Mucosa of rectum (tissue), 2 donors: ENCODE results near the gene COG8.

Experiments
- H3K27ac ChIP-seq, 2 donors: one replicate each; pipeline ENCODE4 v1.7.0; 2013; ENCODE audit warnings: inconsistent platforms in 2 of 2, low read depth in 2 of 2, low read length in 2 of 2
- H3K27me3 ChIP-seq, 2 donors: one replicate each; pipeline ENCODE4 v1.7.0; 2013; ENCODE audit warnings: low read length in 2 of 2; ENCODE audit not compliant: control insufficient read depth in 2 of 2, insufficient read depth in 2 of 2
- H3K36me3 ChIP-seq, 2 donors: one replicate each; pipeline ENCODE4 v1.7.0; 2013; ENCODE audit warnings: low read length in 2 of 2; ENCODE audit not compliant: control insufficient read depth in 2 of 2, insufficient read depth in 2 of 2
- H3K4me1 ChIP-seq, 2 donors: one replicate each; pipeline ENCODE4 v1.7.0; 2013; ENCODE audit warnings: low read length in 2 of 2, mild to moderate bottlenecking in 1 of 2; ENCODE audit not compliant: control insufficient read depth in 2 of 2, insufficient read depth in 2 of 2
- H3K4me3 ChIP-seq, 2 donors: one replicate each; pipeline ENCODE4 v1.7.0; 2013; ENCODE audit warnings: low read length in 2 of 2
- H3K9ac ChIP-seq, 2 donors: one replicate each; pipeline ENCODE4 v1.7.0; 2013; ENCODE audit warnings: low read length in 2 of 2, low read depth in 1 of 2, mild to moderate bottlenecking in 1 of 2
- H3K9me3 ChIP-seq, 2 donors: one replicate each; pipeline ENCODE4 v1.7.0; 2013; ENCODE audit warnings: low read length in 2 of 2; ENCODE audit not compliant: control insufficient read depth in 2 of 2
- donor health status: healthy.
- donor health status: Normal muscosa, but diverticular disease.

The COG8 gene

DNA sequence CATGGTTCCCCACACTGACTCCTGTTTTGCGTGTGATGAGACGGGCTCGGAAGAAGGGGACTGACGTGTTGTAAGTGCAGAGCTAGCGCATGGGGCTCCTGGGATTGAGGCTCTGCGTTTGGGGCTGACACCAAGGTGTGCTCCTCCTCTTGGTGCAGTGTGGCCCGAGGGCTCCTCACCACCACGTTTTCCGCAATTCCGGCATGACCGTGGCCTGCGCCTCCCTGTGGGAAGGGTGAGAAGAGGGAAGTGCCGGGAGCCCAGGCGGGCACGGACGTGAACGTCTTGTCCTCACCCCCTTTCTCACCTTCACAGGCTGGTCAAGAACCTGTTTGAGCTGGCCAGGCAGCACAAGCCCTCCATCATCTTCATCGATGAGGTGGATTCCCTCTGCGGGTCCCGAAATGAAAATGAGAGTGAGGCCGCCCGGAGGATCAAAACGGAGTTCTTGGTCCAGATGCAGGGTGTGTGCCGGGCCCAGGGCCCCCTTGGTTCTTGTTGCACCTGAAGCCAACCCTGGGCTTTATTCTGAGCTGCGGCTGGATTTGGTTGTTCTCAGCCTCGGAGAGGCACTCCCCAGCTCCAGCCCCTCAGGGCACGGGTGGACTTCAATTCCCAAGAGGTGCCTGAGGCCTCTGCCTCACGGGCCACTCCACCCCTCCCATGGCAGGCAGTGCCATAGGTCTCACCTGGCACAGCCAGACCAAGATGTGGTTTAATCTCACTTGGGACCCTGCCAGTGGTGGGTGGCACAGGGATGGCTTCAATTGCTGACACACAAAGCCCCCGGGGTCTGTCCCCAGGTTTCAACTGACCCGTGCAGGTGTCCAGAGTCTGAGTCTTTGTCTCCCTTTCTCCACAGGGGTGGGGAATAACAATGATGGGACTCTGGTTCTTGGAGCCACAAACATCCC lies 19.3 kb downstream of the COG8 start:
- no peaks in the 10 kb centered on the region for H3K9me3 ChIP-seq
- no peak overlapping the region for H3K4me3 ChIP-seq
- H3K9ac ChIP-seq: no peak overlapping the region
- peaks cover 0 to 11% of the 10 kb centered on the region in 2 donors for H3K4me1 ChIP-seq
- no peak overlapping the region for H3K27ac ChIP-seq
- H3K36me3 ChIP-seq: peaks cover 79 to 81% of the 10 kb centered on the region in 2 donors
- no peaks in the 10 kb centered on the region for H3K27me3 ChIP-seq

DNA sequence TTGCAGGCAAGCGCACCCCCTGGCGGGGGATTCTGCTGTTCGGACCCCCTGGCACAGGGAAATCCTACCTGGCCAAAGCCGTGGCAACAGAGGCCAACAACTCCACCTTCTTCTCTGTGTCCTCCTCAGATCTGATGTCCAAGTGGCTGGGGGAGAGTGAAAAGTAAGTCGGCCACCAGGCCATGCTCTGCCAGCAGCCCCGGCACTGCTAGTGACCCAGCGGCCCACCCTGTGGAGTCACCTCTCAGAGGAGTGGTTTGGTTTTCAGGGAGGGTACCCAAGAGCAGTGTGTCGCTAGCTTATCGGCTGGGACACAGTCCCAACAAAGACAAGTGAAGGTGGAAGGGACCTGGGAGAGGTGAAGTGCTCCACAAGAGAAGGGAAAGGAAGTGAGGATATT lies 20.0 kb downstream of the COG8 start:
- H3K4me1 ChIP-seq: peaks cover 0 to 6% of the 10 kb centered on the region in 2 donors
- H3K27me3 ChIP-seq: no peaks in the 10 kb centered on the region
- no peak overlapping the region for H3K27ac ChIP-seq
- no peak overlapping the region for H3K4me3 ChIP-seq
- peaks cover 76 to 82% of the 10 kb centered on the region in 2 donors for H3K36me3 ChIP-seq
- H3K9me3 ChIP-seq: no peaks in the 10 kb centered on the region
- no peak overlapping the region for H3K9ac ChIP-seq

DNA sequence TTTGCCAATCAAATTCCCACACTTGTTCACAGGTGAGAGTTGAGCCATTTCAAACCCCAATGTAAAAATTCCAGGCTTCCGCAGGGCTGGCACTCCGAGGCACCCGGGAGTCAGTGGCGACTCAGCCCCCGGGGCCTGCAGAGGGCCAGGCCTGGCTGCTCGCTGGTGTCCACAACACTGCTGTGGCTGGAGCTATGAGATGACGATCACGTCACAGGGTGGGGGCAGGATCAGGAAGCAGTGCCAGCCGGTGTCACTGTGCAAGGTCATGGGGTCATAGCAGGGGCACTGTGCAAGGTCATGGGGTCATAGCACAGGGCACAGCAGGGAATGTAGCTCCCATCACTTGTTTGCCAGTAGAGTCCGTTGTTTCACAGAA lies 20.5 kb downstream of the COG8 start:
- Histone ChIP-seq H3K9me3 (no peaks in the 10 kb centered on the region), H3K36me3 (peaks cover 74 to 83% of the 10 kb centered on the region in 2 donors), H3K4me3 (no peak overlapping the region), H3K9ac (no peak overlapping the region), H3K27me3 (no peaks in the 10 kb centered on the region), H3K4me1 (peaks cover 0 to 1% of the 10 kb centered on the region in 2 donors), H3K27ac (no peak overlapping the region)

DNA sequence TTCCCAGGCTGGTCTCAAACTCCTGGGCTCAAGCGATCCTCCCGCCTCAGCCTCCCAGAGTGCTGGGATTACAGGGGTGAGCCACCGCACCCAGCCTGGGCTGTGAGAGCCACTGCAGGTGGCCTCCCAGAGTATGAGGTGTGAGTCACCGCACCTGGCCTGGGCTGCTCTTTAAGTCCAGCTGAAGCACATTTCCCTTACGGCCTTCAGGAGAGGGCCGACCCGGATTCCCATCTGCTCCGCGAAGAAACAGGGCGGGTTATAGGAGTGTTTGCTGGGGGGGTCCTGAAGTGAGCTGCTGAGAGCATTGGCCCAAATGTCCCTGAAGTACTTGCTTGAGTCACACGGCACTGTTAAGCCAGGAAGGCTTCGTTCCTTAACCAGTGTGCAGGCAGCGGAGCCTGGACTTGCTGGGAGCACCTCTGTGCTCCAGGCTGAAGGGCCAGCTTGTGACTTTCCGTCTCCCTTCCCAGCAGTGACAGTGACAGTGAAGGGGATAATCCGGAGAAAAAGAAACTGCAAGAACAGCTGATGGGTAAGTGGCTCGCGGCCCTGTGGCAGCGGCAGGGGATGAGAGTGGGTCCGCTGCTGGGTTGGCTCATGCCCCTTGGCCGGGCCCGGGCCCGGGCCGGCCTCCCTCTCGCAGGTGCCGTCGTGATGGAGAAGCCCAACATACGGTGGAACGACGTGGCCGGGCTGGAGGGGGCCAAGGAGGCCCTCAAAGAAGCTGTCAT lies 21.0 kb downstream of the COG8 start:
- H3K9ac ChIP-seq: no peak overlapping the region
- no peaks in the 10 kb centered on the region for H3K4me1 ChIP-seq
- no peaks in the 10 kb centered on the region for H3K9me3 ChIP-seq
- peaks cover 71 to 82% of the 10 kb centered on the region in 2 donors for H3K36me3 ChIP-seq
- no peak overlapping the region for H3K27ac ChIP-seq
- no peak overlapping the region for H3K4me3 ChIP-seq
- no peaks in the 10 kb centered on the region for H3K27me3 ChIP-seq

DNA sequence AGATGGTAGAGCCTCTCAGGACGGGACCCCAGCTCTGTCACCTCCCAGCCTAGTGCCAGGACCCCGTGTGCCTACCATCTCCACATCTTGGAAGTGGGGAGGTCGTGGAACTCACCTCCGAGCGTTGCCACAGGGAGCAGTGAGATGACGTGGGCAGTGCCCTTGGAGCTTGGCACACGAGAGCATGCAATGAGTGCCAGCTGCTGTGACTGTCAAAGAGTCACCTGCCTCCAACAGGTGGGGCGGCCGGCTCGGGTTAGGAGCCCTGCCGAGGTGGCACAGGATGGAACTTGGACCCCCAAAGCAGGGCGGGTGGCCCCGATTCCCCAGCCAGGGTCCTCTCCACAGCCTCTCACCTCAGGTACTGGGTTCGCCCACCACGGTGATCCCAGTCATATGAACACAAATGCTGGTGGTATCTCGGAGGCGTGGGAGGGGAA lies 22.7 kb downstream of the COG8 start:
- Histone ChIP-seq H3K9me3 (no peaks in the 10 kb centered on the region), H3K4me1 (peaks cover 4 to 6% of the 10 kb centered on the region in 2 donors), H3K27ac (no peak overlapping the region), H3K27me3 (no peaks in the 10 kb centered on the region), H3K36me3 (peaks cover 57 to 66% of the 10 kb centered on the region in 2 donors), H3K9ac (no peak overlapping the region), H3K4me3 (no peak overlapping the region)

DNA sequence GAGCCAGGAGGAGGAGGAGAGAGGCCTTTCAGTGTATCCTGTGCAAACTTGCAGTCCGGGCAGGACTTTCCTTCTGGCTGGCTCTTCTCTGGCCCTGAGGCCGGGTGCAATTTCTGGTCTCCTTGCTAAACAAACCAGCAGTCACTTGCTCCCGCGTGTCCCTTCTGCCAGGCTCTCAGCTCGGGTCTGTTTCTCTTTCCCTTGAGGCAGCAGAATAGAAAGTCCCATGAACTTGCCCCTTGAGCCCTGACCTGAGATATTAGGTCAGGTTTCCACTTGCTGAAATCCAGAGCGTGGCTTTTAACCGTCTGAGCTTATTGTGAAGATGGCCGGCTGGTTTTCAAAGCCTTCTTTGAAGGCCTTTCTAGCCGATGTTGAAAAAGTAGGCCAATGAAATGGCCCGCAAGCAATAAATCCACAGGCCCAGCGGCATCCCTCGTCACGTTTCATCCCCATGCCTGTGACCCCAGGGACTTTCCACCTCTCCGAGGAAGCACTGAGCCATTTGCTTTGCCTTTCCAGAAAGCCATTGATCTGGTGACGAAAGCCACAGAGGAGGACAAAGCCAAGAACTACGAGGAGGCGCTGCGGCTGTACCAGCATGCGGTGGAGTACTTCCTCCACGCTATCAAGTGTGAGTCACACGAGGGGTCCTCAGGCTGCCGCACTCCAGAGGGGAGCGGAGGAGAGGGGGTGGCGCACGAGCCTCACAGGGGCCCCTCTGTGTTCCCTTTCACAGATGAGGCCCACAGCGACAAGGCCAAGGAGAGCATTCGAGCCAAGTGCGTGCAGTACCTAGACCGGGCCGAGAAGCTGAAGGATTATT lies 23.7 kb downstream of the COG8 start:
- Histone ChIP-seq H3K4me1 (peaks cover 4 to 7% of the 10 kb centered on the region in 2 donors), H3K9me3 (no peaks in the 10 kb centered on the region), H3K36me3 (peaks cover 48 to 59% of the 10 kb centered on the region in 2 donors), H3K9ac (no peak overlapping the region), H3K27ac (no peak overlapping the region), H3K4me3 (no peak overlapping the region), H3K27me3 (no peaks in the 10 kb centered on the region)

DNA sequence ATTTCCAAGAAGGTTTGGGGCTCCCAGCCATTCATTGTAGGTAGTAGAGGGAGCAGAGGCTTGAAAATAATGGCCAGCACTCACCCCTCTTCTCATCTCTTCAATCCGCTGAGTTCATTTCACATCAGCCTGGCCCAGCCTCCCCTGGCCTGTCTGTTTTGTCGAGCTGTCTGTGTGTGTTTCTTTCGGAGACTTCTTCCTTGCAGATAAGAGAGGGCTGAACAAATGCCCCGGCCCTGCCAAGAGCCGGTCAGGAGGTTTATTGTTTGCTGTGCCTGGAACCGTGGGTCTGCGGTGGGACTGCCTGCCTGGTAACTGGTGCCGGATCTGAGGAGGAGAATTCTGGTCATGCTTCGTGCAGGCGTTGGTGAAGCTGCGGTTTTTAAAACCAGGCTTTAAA lies 24.8 kb downstream of the COG8 start:
- Histone ChIP-seq H3K27me3 (no peaks in the 10 kb centered on the region), H3K4me3 (no peak overlapping the region), H3K27ac (no peak overlapping the region), H3K36me3 (peaks cover 37 to 47% of the 10 kb centered on the region in 2 donors), H3K9ac (no peak overlapping the region), H3K4me1 (peaks cover 4 to 10% of the 10 kb centered on the region in 2 donors), H3K9me3 (no peaks in the 10 kb centered on the region)

DNA sequence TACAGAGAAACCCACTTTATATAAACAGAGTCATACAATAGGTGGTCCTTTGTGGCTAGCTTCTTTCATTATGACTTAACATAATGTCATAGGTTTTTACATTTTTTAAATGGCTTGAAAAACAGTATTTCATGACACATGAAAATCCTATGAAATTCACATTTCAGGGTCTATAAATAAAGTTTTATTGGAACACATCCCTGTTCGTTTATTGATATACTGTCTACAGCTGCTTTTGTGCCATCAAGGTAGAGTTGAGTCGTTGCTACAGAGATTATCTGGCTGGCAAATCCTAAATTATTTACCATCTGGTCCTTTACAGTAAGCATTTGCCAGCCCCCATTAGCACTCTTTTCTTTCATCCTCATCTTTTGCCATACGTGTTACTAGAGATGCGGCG lies 25.9 kb downstream of the COG8 start:
- no peaks in the 10 kb centered on the region for H3K9me3 ChIP-seq
- H3K27me3 ChIP-seq: no peaks in the 10 kb centered on the region
- H3K27ac ChIP-seq: no peak overlapping the region
- no peak overlapping the region for H3K4me3 ChIP-seq
- peaks cover 26 to 37% of the 10 kb centered on the region in 2 donors for H3K36me3 ChIP-seq
- peaks cover 4 to 10% of the 10 kb centered on the region in 2 donors for H3K4me1 ChIP-seq
- H3K9ac ChIP-seq: no peak overlapping the region

DNA sequence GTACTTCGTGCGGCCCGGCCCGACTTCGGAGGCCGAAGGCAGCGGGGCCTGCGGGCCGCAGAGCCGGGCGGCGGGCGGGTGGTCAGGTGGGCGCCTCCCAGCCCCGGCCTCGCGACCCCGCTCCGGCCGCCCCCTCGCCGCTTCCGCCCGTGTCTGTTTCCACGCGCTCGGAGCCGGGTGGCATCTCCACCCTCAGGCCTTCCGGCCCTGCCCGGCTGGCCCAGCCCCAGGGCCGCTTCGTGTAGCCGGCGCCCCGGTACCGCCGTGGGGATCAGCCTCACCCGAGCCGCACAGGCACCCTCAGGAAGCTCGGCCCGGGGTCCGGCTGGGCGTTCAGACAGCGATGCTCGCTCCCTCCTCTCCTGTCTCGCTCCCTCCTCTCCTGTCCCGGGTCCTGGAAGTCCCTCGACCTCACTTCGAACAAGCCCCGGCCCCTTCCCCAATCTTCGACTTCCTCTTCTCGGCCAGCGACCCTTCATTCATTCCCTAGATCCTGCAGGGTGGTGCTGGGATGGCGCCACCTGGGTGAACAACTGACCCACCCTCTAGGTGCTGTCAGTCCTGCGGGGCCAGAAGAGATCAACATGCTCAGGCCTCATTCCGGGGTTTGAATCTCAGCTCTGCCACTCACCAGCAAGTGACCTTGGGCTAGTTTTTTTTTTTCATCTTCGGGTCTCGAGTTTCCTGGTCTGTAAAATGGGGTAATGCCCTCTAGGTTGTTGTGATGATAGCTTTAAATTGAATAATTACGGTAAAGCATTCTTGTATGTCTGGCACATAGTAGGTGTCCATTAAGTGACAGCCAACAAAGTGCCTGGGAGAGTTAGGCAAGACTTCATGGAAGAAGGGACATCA lies 27.6 kb downstream of the COG8 start:
- Histone ChIP-seq H3K27ac (peak overlapping the region; percentile 82 to 86), H3K4me1 (peaks cover 4 to 10% of the 10 kb centered on the region in 2 donors), H3K36me3 (peaks cover 15 to 26% of the 10 kb centered on the region in 2 donors), H3K9ac (peak overlapping the region; percentile 84 to 88), H3K9me3 (no peaks in the 10 kb centered on the region), H3K4me3 (peak overlapping the region; percentile 80 to 85), H3K27me3 (no peaks in the 10 kb centered on the region)
